ENCODE results near the gene GRWD1.
A peak's percentile ranks its signal among the peaks of the same experiment; 100 is the strongest.

Gene GRWD1

GRCh38 chr19:48445606-48446481 is at the start of gene GRWD1:
Gene GRWD1 (plus strand): TSS chr19:48445983. CDS start chr19:48446006, 23 bp downstream.
- peak; percentile 96 for DNase-seq (ENCODE audit: low spot score)

GRCh38 chr19:48396016-48396823 is 49.6 kb upstream of the GRWD1 start:
- no peak for DNase-seq (ENCODE audit: low spot score)

- DNase-seq (ENCODE audit: low spot score) = no peak
Observed at GRCh38 chr19:48396824-48397176, 49.0 kb upstream of the GRWD1 start.

- DNase-seq (ENCODE audit: low spot score) = no peak
Observed at GRCh38 chr19:48397263-48398101, 48.3 kb upstream of the GRWD1 start.

GRCh38 chr19:48398102-48398374 is 47.7 kb upstream of the GRWD1 start:
- DNase-seq (ENCODE audit: low spot score) = no peak

- DNase-seq (ENCODE audit: low spot score) = peak; percentile 84
Observed at GRCh38 chr19:48398375-48399235, 47.2 kb upstream of the GRWD1 start.

- DNase-seq (ENCODE audit: low spot score) = no peak
Observed at GRCh38 chr19:48400018-48400742, 45.6 kb upstream of the GRWD1 start.

GRCh38 chr19:48401287-48401686 is 44.5 kb upstream of the GRWD1 start:
- DNase-seq (ENCODE audit: low spot score) = no peak

GRCh38 chr19:48403606-48404005 is 42.2 kb upstream of the GRWD1 start:
- DNase-seq (ENCODE audit: low spot score) = peak; percentile 65

GRCh38 chr19:48405010-48405659 is 40.6 kb upstream of the GRWD1 start:
- no peak for DNase-seq (ENCODE audit: low spot score)

- no peak for DNase-seq (ENCODE audit: low spot score)
Observed at GRCh38 chr19:48405850-48406249, 39.9 kb upstream of the GRWD1 start.

- no peak for DNase-seq (ENCODE audit: low spot score)
Observed at GRCh38 chr19:48413879-48414587, 31.8 kb upstream of the GRWD1 start.

- peak; percentile 68 for DNase-seq (ENCODE audit: low spot score)
Observed at GRCh38 chr19:48415395-48415794, 30.4 kb upstream of the GRWD1 start.

- no peak for DNase-seq (ENCODE audit: low spot score)
Observed at GRCh38 chr19:48415806-48416221, 30.0 kb upstream of the GRWD1 start.

GRCh38 chr19:48417421-48417820 is 28.4 kb upstream of the GRWD1 start:
- no peak for DNase-seq (ENCODE audit: low spot score)

GRCh38 chr19:48418317-48419064 is 27.3 kb upstream of the GRWD1 start:
- DNase-seq (ENCODE audit: low spot score) = no peak

GRCh38 chr19:48419158-48419920 is 26.4 kb upstream of the GRWD1 start:
- peak; percentile 69 for DNase-seq (ENCODE audit: low spot score)

- no peak for DNase-seq (ENCODE audit: low spot score)
Observed at GRCh38 chr19:48421548-48421947, 24.2 kb upstream of the GRWD1 start.

Data from CD4-positive, alpha-beta T cell treated with Interleukin-2 at 100 ng/mL for 4 hours (primary cell).